NCI-H774 (cell line): ENCODE results near the gene MRPL36.

Experiments used
- DNase-seq: peaks from one replicate; lab custom pipeline; 2025; lab: John Stamatoyannopoulos, UW

Gene MRPL36

DNA sequence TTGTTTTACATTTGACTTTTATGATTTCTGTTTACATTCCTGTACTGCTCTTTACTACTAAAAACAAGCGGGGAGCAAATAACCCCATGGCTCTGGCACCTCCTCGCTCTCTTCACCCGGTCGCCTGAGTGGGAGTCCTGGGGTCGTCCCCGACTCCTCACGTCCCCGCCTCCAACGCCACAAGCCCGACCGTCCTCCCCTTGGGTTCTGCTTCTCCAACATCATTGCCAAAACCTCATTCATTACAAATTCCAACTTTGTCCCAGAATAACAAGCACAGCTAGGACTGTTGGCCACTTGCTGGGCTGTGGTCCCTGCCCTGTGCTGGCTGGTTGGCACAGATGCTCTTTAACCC, 35.1 kb downstream of the MRPL36 start:
- no peak for DNase-seq

DNA sequence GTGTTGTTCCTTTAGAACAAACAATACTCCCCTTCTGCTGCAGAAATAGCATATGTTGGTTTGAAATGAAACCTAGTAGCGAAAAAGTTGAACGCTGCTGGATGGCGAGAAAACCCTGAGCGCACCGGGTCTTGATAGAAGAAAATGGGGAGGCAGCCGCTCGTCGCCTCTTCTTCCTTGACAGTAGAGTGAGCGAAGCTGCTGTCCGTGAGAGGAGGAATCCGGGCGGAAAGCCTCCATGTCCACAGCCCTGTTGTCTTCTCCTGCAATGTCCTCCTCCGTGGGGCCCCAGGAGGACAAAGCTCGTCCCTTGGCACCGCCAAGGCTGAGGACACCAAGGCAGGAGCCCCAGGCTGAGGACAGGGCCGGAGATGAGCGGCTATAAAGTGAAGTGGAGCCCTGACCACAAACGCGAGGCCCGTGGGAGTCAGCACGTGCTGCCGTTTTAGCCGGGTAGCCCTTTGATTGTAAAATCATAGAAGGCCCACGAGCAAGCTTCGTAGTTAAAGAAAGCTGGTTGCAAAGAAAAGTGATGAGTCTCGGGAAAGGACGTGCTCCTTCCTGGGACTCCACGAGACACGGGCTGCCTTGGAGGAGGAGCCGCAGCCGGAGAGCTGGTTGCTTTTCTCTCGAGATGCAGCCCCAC, 35.6 kb downstream of the MRPL36 start:
- DNase-seq = no peak

DNA sequence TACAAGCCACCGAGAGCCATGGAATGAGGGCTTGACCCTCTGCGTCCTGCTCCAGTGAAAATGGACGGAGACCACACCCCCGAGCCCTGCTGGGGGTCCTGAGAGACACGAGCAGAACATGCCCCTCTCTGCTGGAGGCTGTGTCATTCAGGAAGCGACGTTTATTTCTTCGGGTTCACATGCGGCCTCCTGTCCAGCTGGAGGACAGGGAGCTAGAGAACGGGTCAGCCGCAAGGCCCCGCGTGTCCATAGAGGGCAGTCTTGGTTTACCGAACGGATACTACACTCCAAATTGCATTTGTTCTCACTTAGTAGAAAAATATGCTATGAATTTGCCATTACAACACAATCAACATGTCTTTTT, 36.1 kb downstream of the MRPL36 start:
- no peak for DNase-seq

DNA sequence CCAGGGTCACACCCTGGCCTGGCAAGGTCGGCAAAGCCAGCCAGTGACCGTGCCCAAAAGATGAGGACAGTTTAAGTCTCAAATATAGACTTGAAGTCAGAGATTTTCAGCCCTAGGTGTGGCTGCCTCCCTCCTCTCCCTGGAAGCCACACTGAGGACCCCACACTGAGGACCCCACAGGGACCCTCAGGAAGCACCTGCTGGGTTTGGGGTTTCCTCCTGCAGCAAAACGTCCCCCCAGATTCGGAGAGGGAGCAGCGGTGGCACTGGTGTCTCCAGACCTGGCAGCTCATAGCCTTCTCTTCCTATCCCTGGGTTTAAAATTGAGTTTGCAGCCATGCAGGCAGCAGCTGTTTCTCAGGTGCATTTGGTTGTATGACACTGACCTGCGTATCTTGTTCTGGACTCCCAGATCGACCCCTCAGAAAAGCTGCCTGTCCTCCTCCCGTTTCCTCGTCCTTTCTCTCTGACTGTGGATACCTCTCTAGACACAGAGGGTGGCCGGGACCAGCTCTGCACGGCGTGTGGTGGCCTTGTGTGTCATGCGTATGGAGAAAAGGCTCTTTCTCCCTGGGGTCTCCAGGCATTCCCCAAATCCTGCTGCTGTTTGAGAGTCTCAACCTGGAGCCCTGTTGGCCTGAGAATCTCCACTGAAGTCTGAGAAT, 36.6 kb downstream of the MRPL36 start:
- DNase-seq = no peak

DNA sequence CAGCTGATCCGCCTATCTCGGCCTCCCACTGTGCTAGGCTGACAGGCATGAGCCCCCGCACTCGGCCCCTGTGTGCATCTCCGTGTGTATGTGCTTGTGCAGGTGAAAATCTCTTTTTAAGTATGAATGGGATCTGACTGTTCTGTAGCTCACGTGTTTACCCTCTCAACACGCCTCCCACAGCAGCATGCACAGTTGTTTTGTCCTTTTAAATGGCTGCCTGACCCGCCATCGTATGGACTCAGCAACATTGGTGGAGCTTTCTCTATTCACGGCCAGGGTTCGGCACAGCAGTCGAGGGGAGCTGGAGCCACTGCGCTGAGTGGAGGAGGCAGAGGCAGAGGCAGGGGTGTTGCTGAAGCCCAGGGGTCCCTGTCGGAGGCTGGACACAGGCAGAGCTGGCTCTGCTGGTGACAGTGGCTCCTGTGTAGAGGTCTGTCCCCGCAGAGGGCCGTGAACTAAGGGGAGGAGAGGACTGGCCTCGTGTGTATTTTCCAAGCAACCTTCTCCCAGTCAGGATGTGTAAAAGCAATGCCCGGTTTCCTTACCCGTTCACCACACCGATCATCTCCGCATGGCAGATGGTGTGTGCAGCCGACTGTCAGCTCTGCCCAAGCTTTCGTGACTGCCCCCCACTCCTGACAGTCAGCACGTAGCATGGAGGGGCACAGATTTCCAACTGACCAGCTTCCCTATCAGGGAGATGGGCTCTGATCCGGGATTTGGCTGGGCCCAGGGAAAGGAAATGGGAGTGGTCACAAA, 37.3 kb downstream of the MRPL36 start:
- no peak for DNase-seq

DNA sequence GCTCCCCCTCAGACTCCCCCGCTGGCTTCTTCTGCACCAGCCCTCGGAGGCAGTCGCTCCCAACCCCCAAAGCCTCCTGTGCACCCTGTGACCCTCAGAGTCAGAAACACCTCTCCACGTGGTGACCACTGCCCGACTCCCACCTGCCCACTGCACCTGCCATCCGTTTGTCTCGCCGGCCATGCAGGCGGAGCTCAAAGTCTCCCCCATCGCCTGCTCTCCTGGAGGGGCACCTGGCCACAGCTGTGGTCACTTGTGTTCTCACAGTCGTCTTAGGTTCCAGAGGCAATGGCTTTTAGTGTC, 38.2 kb downstream of the MRPL36 start:
- DNase-seq = no peak

DNA sequence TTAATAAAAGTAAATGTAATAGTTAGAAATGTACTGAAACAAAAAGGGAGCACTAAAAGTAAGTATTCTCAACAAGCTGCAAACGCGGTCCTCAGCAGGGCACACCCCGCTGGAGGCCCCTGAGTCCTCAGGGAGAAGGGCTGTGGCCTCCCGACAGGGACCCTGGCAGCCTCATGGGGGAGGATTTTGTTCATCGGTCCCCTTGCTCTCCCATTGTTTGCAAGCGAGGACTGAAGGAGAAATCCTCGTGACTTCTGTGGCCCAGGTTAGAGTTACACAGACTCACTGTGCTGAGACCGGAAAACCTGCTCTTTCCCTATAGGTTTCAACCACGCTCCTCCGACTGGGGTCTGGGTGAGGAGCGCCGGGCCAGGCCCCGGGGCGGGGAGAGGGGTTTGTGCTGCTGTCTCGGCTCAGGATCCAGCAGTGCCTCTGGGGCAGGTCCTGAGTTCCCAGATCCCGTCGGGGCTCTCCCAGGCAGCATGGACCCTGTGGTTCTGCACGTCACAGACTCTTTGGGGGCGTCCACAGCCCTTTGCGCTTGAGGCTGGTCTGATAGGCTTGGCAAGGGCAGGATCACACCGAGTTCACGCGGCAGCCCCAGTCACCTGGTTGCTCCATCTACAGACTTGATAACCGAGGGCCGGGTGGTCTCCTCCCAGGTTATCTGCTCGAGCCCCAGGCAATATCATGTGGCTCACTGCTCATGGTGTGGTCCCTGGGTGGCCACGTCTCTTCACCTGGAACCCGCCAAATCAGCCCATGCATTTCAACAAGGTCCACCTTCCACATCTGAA, 38.8 kb downstream of the MRPL36 start:
- DNase-seq = no peak

DNA sequence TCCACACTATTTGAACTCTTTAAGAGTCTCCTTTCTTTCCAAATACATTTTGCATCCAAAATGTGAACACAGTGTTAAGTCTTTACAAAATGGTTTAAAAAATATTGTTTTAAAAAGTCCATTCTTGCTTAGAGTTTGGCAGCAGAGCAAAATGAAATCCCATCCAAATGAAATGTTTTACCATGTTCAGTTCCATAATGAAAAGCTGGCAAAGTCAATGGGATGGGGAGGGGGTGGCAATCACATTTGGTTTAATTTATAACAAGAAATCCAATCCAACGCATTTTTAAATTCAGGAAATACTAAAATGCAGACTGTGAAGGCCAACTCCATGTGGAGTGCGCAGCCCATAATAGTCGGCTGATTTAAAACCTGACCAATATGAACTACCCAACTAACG, 39.4 kb downstream of the MRPL36 start:
- no peak for DNase-seq

DNA sequence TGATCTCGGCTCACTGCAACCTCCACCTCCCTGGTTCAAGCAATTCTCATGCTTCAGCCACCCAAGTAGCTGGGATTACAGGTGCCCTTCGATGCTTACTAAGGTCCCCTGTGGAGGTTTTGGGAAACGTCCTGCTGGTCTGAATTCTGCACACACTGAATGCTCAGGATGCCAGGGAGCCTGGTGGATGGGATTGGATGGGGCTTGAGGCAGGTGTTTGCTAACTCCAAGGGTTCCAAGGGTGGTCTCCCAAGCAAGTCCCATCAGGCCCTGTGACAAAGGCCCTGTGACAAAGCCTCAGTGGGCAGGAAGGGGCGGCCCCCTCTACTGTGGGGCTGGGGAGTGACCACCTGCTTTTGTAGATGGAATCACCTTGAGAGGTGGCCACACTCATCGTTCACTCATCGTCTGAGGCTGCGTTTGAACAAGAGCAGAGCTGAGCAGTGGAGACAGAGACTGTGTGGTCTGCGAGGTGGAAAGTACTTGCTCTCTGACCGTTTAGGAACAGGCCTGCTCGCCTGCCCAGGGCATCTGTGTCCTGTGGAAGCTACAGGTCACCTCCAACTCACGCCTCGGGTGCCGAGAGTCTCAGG, 40.2 kb downstream of the MRPL36 start:
- DNase-seq = no peak

DNA sequence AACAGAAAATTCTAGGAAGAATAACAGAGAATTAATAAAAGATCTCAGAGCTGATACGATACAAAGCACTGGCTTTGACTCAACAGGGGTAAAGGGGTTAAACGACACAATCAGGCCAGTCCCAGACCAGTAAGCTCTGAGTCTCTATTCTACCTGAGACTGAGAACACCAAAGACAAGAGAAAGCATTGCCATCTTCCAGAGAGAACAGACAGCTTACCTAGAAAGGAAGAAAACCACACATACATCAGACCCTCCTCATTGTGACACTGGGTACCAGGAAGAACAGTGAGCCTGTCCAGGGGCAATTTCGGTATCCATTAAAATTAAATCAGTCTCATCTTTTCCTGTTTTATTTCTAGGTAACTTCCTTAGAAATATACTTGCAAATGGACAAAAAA, 41.1 kb downstream of the MRPL36 start:
- DNase-seq = no peak

DNA sequence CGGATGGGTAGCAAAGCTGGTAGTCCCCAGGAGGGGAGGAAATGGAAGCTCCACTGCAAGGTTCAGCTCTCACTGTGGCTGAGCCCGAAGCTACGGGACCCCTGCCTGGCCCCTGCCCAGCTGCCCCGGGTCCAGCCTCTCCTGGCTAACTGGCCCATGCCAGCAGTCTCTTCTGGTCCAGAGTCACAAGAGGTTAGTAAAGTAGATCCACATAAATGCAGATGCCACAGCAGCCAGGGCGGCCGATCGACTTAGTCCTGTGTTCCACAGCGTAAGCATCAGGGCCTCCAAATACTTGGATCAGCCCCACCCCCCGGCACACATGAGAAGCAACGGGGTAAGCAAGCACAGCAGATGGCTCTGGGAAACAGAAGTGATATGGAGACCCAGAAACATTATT, 42.1 kb downstream of the MRPL36 start:
- no peak for DNase-seq

DNA sequence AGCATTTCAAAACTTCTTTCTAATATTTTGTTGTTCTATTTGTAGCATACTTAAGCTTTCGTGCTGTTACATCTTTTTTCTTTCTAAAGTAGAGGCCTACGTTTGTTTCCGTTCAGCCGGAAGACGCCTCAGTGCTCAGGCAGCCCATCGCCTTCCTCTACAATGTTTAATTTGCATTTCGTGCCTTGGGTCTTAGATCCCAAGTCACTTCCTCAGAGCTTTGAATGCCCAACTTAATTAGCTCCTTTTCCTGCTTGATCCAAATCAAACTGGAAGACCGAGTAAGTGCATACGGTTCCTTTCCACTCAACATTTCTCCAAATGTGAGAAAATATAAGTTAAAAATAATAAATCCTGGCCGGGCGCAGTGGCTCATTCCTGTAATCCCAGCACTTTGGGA, 43.2 kb downstream of the MRPL36 start:
- no peak for DNase-seq

DNA sequence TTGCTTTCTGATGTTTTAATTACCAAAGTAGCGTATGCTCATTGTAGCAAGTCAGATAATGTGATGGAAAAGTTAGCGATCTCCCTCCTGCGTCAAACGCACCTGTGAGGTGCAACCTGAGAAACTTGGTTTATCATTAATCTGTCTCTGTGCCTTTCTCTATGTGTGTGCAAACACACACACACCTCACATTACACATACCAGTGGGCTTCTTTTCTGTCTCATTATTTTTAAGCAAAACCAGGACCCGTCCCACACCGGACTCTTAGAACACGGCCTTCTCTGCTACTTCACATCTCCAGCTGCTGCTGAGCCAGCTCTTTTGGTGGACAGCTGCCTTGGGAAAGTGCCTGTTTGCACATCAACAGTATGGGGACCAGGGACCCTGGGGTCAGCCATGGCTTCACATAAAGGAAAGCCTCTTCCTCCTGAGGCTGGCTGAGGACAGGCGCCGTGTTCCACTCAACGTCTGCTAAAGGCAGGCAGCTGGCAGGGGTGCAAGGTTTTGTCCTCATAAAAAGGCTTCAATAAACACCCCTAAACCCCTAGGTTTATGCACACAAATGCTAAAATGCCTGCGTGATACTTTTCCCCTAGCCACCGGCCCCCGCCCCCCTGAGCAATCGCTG, 44.2 kb downstream of the MRPL36 start:
- no peak for DNase-seq

DNA sequence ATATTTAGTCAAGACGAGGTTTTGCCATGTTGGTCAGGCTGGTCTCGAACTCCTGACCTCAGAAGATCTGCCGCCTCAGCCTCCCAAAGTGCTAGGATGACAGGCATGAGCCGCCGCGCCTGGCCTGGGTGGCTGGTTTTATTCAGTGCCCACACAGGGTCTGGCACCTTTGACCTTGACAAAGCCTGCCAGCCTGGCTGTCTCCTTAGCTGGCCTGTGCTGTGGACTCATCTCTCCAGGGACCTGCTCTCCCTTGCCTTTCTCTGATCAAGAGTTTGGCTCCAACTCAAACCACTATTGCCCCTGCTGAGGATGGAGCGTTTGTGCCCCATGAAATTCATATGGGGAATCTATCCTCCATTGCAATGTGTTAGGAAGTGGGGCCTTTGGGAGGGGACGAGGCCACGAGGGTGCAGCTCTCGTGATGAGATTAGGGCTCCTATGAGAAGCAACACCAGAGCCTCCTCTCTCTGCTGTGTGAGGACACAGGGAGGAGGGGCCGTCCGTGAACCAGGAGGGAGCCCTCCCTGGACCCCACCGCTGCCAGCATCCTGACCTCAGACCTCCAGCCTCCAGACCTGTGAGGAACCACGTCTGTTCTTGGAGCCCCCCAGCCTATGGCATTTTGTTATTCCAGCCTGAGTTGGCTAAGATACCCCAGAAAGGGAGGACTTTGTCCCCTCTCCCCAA, 45.0 kb downstream of the MRPL36 start:
- no peak for DNase-seq

DNA sequence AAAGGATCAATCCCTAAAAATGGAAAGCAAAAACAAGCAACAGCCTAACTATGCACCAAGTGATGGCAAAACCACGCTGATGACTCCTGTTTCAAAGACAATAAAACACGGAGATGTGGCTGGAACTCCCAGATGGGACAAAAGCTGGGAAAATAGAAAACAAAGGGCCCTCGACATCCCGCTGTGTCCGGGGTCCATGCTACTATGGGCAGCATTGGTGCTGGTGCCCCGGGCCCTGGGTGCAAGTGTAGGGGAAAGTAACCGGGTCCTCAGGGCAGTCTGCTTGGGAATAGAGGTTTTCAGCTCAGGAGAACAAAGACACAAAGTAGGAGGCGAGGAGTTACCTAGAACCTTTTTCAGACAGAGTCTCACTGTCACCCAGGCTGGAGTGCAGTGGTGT, 46.1 kb downstream of the MRPL36 start:
- no peak for DNase-seq

DNA sequence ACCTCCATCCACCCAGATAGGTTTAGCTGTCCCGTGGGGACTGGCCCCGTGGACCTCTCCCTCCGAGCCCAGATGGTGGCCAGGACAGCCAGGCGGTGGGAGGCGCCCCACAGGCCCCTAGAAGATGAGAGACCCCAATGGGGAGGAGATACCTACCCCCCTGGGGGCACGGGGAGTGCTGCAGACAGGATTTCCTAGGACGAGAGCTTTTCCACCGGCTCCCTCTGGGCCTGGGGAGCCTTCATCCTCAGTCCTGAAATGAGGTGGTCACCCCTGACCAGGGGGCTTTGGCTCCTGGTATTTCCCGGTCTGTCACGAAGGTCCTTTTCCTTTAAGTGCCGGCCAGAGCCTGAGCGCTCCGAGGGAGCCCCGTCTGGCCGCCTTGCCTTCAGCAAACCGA, 46.8 kb downstream of the MRPL36 start:
- no peak for DNase-seq

DNA sequence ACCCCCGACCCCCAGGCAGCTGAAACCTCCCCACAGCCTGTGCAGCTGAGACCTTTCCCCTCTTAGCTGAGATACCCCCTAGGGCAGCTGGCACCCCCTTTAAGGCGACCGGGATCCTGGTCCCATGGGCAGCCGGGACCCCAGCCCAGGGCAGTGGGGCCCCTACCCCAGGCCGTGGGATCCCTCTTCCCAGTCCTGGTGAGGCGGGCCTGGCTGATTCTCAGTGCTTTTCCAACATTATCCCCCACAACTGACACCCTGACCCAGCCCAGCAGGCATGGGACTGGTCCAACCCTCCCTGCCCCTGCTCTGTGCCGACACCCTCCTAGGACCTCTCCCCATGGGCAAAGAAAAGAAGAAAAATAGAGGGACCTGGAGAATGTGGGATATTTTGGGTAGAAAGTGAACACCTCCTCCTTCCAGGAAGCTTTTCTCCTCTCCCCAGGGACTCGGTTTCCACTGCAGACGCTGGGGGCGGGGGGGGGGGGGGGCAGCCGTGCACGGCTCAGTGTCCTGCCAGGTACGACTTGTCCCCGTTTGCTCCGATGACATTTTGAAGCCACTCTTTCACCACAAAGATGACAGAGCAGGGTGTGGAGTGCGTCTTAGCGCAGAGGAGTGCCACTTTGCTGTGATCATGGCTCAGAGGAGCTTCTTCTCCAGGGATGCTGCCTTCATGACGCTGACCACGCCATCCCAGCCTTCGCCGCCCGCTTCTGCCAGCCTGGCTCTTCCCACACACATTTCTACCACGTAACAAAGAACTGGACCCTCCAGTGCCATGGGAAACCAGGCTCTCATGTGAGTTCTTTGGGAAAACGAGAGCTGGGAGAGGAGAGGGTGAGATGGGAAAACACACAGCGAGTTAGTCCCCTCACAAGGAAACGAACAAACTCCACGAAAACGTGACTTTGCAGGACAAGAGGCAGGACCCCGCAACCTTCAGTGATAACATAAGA, 47.5 kb downstream of the MRPL36 start:
- no peak for DNase-seq

DNA sequence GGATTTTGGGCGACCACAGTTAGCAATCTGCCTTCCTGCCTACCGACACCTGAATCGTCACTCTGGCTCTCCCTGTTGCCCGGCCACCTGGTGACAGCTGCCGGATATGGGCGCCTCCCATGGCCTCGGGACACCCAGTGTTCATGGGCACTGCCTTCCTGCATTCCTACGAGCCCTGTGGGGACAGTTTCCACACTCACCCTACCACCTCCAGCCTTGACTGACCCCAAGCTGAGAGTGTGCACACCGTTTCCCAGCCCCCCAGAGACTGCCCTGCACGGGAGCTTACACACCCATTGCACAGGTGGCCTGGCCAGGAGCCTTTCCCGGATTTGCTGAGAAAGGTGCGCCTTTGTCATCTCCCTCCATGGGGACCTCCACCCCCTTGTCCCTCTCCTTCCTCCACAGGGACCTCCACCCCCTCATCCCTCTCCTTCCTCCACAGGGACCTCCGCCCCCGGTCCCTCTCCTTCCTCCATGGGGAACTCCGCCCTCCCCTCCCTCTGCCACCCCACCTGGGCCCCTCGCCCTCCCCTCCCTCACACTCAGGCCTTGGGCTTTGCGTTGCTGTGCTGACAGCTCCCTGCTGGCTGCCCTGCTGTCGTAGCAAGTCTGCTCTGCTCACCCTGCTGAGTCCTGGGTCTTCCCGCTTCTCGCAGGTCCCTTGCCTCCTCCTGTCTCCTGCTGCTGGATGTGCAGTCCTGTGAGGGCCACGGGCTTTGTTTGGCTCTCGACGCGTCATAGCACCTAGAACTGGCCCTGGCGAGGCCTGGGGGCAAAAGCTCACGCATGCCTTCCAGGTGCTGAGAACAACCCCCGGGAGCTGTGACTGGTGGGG, 48.4 kb downstream of the MRPL36 start:
- no peak for DNase-seq

DNA sequence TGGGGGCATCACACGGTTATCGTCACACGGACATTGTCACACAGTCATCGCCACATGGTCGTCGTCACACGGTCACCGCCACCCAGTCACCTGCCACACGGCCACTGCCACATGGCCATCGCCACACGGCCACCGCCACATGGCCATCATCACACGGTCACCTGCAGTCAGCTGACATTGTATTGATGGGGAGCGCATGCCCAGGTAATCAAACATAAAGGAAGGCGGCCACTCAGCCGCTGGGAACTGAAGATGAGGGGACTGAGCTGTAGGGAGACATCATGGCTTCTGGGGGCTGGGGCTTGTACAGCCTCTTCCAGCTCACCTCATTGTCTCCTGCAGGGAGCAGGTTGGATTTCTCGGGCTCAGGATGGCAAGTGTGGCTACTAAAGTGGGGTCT, 49.2 kb downstream of the MRPL36 start:
- no peak for DNase-seq
